PC-3 (cell line): ENCODE results near the gene S100A4.

ENCODE experiments used
- CTCF ChIP-seq: fragments of 300-600 bp; sonication (generic); conservative IDR thresholded peaks from 2 replicates; pipeline ENCODE4 v1.5.1; 2017; ENCODE audit warnings: antibody characterized with exemption, low read depth, mild to moderate bottlenecking, low read length
- EZH2 ChIP-seq: fragments of 300-600 bp; sonication (generic); IDR thresholded peaks from one replicate; pipeline ENCODE4 v1.6.1; 2017; ENCODE audit warnings: antibody characterized with exemption, mild to moderate bottlenecking, low read length; ENCODE audit not compliant: unreplicated experiment
- EZH2phosphoT487 ChIP-seq: fragments of 300-600 bp; sonication (generic); IDR thresholded peaks from 2 replicates; pipeline ENCODE4 v1.6.1; 2018; ENCODE audit warnings: mild to moderate bottlenecking, antibody characterized with exemption, low read length, borderline replicate concordance

DNA sequence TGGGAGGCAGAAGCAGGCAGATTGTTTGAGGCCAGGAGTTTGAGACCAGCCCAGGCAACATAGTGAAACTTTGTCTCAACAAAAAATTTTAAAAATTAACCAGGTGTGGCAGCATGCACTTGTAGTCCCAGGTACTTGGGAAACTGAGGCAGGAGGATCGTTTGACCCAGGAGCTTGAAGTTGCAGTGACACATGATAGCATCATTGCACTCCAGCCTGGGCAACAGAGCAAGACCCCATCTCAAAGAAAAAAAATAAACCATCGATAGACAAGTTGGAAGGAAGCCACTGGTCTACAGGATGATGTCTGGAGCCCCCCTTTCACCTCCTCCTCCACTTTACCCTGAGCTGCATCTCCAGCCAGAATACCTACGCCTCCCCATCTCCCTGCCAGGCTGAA lies 26.4 kb downstream of the S100A4 start:
- TF ChIP-seq CTCF: no peak
- no peak for TF ChIP-seq EZH2
- TF ChIP-seq EZH2phosphoT487: no peak
